Measurements from ENCODE around the gene YTHDF1.

The YTHDF1 gene

DNA sequence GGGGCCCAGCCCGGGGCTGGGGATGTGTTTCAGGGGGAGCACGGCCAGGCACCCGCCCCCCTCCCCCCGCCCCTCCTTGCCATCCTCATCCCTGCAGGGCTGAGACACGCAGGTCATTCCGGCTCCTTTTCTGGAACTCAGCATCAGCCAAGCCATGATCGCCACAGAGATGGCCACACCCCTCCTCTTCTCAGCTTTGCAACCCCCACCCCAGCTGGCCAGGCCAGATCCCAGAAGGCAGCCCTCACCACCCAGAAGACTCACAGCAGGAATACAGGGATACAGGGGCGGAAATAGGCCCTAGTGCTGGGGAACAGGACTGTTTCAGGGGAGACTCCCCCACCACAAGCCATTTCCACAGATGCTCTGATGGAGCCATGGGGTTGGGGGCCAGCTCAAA is 33.5 kb downstream of the YTHDF1 start:
- no peak for DNase-seq

DNA sequence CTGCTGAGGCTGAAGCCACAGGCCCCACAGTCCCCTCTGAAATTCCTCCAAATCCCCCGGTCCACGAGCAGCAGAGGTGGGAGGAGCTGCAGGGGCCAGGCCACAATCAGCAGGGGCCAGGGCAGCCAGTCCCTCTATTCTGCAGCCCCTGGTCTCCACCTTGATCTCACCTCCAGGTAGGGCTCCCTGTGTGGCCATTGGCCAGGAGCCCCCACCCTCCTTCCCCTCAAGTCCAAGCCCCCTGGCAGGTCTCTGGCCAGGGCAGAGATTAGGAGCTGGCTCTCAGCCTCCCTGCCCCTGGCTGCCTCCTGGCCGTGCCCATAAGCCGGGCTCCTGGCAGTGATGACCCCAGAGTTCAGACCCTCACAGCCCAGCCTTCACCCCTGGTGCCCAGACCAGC is 34.7 kb downstream of the YTHDF1 start:
- DNase-seq: no peak

DNA sequence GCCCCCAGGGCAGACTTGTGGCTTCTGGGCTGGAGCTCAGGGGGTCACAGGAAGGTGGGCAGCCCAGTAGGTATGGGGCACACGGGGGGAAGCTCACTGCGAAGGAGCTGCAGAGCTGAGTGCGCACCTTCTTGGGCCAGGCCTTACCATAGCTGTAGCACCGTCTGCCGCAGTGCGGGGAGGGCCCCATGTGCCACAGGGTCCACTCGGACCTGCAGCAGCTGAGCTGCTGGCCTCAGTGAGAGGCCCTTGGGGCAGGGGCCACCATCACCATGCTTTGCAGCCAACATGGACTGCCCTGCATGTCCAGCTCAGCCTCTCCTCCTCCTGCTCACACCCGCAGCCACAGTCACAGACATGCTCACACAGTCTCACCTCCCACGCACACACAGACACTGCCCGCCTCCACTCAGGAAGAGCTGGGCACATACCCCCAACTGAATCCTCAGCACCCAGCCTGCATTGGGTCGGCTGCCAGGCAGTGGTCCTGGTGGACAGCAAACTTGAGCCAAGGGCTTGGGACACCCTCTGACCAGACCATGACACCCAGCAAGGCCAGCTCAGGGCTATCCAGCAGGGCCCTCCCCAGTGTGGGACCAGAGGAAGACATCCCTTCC is 35.3 kb downstream of the YTHDF1 start:
- DNase-seq: no peak

DNA sequence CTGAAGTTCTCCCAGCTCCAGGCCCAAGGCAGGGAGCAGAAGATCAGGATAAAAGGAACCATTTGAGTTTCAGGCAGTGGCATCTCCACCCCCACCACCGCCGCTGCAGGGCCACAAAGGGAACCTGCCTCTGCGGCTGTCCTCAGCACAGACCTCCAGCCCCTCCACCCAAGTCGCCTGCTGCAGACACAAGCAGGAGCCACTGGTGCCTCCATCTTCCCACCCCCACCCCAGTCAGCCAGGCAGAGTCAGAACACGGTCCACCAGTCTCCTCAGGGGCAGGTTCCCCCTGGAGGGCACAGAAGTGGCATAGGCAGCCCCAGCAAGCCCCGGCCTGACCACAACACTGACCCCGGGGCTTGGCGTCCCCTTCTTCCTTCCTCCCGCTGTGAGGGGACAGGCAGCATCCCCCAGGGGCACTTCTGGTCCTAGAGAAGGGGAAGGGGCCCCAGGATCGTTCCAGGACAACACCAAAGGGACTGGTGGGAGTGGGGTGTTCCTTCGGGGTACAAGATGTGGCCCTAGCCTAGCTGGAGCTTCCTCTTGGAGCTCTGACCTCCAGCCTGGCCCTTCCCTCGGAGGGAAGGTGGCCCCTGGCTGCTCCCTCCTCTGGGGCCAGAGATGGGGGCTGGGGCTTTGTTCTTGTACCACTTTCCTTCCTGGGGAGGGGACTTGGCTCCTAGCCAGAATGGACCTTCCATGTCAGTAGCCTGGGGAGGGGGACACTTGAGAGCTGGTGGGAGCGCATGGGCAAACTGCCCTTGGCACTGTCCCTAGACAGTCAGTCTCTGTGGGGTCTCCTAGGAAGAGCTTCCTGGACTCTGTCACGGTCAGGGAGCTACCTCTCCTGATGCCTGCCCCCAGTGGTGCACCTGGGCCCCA is 36.0 kb downstream of the YTHDF1 start:
- DNase-seq: no peak

DNA sequence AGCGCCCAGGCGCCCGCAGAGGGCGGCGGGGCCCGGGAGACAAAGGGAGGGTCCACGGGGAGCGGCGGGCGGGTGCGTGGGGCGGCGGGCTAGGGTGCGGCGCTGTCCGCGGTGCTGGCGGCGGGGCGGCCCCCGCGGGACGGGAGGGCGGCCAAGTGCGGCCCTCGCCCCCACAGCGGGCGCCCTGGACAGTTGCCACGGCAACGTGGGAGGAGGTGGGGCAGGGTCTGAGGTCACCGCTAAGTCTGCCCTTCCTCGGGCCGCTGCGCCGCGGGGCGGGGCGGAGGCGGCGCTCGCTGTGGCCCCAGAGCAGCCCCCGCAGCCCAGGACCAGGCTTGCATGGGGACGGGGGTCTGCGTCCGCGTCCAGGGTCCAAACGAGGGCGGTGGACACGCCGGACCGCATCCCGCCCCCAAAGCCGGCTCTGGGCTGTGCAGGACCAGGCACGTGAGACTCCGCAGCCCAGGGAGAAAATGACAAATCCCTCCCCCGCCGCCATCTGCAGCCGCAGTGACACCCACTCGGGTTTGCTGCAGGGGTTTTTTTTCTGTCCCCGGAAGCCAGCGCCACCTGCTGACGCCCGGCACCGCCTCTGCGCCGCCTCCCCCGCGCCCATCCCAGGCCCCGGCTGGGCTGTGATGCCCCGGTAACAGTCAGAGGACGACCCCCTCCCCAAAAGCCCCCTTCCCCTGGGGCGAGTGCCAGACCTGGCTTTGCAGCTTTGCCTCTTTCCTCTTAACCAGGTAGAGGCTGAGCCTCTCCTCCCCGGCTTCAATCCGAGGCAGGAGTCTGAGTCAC is 36.8 kb downstream of the YTHDF1 start:
- DNase-seq: peak; percentile 34 to 51 (median 42)

DNA sequence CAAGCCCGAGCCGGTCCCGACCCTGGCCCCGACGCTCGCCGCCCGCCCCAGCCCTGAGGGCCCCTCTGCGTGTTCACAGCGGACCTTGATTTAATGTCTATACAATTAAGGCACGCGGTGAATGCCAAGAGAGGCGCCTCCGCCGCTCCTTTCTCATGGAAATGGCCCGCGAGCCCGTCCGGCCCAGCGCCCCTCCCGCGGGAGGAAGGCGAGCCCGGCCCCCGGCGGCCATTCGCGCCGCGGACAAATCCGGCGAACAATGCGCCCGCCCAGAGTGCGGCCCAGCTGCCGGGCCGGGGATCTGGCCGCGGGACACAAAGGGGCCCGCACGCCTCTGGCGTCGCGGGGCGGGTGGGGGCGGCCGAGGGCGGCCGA is 37.5 kb downstream of the YTHDF1 start:
- no peak for DNase-seq

DNA sequence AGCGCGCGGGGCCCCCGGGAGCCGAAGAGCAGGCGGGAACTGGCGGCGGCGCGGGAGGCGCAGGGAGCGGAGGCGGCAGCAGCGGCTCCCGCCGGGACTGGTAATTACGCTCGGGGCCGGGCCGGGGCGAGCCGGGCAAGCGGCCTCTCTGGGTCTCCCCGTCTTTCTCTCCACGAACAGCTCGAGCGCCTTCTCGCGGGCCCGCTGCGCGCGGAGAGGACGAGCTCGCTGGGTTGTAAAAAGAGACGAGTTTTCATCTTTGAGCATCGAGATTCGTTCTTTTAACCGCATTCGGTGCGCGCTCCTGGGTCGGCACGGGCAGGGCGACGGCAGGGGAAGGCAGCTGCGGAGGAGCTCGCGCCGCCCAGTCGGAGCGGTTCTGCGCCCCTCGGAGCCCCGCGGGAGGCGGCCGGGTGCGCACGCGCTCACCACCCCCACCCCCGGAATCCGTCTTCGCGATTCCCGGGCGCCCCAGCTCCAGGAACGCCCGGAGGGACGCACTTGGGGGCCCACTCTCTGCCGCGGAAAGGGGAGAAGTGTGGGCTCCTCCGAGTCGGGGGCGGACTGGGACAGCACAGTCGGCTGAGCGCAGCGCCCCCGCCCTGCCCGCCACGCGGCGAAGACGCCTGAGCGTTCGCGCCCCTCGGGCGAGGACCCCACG is 38.0 kb downstream of the YTHDF1 start:
- DNase-seq: no peak

DNA sequence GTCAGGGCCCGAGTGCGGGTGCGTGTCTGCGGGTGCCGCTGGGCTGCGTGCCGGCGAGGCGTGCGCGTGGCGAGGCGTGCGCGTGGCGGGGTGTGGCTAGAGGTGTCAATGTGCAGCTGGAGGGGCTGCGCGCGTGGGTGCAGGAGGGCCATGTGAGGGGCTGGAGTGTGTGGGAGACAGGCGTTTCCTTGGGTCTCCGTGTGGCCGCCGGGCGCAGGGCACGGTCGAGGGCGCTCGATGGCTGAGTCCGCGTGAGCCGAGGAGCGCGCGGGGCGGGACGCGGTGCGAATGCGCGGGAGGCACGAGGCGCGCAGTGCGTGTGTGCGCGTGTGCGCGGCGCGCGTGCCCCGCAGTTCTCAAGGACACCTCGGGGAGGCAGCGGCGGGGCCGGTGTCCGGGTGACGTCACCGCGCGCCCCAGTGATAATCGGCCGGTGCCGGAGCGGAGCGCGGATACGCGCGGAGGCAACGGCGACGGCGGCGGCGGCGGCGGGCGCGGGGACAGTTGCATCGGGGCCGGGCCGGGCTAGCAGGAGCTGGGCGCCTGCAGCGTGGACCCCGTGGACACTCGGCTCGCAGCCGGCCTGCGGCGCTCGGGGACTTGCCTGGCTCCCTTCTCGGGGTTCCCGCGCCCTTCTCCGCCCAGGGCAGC is 38.7 kb downstream of the YTHDF1 start:
- DNase-seq: no peak

DNA sequence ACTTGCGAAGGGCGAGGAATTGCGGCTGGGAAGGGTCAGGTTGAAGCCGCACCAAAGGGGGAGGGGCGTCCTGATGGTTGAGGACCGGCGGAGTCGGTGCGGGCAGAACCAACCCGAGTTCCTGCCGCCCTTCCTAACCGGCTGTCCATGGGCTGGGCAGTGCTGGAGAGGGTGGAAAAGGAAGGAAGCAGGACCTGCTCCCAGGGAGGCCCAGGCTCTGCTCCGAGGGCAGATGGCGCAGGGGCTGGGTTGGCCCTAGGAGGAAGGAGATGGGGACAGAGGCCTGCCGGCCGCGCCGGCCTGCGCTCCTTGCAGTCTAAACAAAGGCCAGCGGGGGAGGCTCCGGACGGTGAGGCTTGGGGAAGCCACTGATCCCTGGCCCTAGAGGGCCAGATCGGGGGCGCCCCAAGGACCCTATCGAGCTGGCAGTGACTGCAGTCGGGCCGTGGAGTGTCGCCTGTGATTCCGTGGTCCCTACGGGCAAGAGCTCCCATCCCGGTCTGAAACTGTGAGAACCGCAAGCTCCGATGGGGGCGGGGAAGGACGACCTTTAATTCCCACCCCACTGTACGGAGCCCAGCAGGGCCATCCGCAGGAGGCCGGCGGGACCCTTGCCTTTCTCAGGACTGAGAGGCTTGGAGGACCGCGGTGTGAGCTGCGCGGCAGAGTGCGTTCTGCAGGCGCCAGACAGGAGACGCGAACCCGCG is 39.4 kb downstream of the YTHDF1 start:
- no peak for DNase-seq

DNA sequence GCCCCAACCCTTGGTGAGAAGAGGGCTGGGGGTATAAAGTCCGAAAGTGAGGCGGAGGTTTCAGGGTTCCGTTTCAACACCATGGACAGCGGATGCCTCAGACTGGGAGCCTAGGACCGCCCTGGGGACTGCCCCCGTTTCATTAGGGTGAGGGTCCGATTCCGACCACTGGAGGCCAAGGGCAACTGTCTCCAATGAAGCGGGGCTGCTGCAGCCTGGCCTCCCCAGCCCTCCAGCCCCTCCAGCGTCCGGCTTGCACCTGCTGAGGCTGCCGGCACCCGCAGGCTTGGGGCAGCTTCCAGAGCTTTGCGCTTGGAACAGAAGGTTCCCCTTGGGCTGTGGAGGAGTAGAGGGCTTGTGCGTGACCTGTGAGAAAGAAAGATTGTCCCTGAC is 39.9 kb downstream of the YTHDF1 start:
- no peak for DNase-seq

DNA sequence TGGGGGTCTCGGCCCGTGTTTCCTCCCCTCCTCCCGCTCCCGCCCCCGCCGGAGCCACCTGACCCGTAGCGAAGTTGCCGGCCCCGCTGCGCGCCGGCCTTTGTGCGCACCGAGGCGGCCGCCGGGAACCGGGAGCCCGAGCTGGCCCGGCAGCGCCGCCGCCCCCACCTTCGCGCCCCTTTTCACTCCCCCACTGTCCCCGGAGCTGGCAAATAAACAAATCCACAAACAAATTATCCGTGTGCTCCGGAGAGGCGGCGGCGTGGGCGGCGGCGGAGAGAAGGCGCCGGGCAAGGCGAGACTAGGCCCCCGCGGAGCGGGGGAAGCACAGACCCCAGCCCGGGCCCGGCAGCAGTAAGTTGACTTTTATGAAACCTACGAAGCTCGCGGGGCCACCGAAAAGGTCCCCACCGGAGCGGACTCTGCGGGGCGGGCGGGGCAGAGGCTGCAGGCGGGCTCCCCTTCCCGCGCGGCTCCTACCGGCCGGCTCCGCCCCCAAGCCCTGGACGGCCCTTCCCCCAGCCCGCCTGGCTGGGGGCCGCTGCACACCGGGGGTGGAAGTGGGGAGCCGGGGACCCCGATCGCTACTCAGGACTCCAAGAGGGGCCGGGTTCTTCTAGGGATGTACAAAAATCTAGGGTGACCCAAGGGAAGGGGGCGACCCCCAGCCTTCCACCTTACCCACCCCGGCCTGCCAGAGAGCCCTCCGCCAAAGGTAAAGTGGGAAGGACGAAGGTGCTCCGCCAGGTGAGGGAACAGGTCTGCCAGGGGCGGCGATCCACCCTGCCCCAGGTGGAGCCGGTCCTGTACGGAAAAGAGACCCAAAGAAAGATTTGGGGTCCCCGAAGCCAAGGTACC is 40.7 kb downstream of the YTHDF1 start:
- DNase-seq: no peak

DNA sequence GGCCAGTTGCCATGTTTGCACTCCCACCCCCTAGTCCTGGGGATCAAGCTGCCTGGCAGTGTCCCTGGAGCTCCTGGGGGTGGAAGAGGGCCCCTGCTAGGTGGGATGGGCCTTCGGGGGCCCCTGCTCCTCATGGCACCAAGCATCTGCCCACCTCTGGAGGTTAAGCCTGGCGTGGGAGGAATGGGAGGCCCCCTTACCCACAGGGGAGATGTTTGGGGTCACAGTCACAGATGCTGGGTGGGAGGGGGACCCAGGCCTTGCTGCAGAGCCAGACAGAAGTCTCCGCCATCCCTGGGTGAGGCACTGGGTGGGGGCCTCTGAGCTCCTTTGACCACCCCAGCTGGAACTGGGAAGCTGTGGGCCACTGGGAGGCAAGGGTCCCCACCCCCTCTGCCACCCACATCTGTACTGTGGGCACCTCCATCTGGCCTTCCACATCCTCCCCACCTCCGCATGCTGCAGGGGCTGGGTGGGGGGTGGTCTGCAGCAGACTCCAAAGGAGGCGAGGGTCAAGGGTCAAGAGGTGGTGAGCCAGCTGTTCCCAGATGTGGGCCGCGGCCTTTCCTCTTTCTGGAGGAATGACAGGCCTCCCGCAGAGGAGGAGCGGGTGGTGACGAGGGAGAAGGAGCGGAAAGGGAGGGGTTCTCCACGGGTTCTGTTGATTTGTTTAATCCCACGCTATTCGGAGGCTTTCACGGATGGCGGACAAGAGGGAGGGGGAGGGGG is 41.5 kb downstream of the YTHDF1 start:
- no peak for DNase-seq

DNA sequence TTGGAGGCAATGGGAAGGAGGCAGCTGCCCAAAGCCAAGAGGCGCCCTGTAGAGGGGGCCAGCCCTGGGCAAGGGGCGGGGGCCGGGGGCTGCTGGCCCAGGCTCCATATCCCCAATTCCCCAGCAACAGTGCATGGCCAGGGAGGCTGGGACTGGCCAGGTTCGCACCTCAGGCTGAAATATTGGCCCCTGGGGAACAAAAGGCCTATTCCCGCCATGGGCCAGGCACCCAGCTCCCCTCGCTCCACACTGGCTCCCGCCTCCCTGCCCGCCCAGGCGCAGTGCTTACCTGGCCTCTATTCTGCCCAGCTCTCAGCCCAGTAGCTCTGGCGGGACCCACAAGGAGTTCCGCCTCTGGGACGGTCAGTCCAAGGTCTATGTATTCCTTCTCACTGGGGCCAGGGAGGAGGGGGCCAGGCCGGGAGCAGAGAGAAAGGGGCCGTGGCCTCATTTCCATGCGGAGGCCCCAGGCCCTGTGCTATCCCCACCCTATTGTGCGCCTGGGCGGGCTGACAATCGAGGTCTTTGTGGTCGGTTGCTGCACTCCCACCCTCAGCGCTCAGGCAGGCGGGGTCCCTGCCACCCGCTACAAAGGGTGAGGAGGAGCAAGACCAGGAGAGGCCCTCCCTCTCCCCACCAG is 42.3 kb downstream of the YTHDF1 start:
- no peak for DNase-seq

DNA sequence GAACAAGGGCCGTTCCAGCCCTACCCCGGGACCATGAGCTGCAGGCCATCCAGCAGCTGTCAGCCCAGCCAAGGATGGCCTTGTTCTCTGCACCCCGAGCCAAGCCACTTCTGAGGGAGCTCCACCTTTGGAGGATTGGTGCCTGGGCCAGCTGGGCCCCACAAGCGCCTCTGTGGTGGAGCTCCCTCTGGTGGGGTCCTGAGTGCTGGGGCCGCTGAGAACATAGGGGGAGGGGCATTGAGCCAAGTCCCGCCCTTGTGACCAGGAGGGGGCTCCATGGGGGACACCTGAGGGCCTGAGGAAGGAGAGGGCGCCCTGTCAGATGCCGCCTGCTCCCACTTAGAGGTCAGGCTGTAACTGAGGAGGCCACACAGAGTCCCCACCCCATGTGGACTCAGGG is 43.2 kb downstream of the YTHDF1 start:
- no peak for DNase-seq

DNA sequence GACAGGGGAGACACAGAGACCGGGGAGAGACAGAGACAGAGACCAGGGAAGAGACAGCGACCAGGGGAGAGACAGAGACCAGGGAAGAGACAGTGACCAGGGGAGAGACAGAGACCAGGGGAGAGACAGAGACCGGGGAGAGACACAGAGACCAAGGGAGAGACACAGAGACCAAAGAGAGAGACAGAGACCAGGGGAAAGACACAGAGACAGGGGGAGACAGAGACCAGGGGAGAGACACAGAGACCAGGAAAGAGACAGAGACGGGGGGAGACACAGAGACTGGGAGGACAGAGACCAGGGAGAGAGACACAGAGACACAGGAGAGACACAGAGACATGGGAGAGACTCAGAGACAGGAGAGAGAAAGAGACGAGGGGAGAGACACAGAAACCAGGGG is 43.9 kb downstream of the YTHDF1 start:
- DNase-seq: no peak

DNA sequence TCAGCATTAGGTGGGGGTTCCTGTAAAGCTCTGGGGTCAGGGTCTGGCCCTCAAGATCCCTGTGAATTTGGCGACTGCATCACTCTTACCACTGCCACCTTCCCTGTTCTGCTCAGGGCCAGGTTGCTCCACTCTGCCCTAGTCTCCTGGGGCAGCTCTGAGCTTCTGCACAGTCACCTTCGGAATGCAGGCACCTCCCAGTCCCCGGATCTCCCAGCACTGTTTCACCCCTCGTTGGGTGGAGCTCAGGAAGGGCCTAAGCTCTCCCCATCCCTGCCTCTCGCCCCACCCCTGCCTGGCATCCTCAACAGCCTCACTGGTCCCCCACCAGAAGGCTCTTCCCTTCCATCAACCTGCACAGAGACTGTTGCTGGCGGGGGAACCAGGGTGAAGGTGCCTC is 46.2 kb downstream of the YTHDF1 start:
- no peak for DNase-seq

DNA sequence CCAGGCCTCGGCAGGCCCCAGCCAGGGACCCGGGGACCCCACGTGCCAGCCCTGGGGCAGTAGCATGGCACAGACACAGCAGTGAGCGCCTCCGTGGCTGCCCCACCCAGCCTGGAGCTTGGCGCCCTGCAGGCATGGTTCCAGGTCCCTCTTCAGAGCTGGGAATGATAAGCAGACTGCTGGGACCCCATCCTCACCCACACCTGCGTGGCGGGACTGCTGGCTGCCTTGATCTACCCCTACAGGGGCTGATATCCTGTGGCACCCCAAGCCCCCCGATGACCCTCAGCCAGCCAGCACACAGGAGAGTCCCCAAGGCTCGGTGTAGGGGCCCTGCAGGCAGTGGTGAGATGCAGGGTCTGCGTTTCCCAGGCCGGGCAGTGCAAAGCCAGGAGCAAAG is 47.1 kb downstream of the YTHDF1 start:
- DNase-seq: no peak

DNA sequence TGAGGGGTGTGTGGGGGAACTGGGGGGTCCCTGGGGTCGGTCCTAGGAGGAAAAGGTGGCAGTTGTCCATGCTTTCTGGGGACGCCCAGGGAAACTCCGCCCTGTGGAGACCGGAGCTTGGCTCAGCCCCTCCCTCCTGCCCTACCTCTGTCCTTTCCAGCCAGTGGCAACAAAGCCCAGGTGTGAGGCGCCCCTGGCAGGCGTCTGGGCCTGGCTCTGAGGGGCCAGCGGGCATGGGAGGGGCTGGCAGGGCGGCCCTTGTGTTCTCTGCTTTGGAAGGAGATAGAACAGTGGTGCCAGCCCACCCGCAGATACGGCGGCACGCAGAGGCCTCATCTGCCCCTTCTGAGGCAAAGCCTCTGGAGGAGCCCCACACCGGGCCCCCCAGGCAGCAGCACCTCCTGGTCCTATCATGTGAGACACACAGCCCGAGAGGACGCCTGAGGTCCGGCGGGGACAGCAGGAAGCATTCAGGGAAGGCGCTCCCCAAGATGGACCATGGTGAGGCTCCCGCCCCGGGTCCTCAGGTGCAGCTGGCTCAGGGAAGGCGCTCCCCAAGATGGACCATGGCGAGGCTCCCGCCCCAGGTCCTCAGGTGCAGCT is 47.9 kb downstream of the YTHDF1 start:
- no peak for DNase-seq

Data from activated CD4-positive, CD25-positive, alpha-beta regulatory T cell (primary cell).